Subcutaneous abdominal adipose tissue (tissue), 5 donors: Measurements from ENCODE around the gene COL4A1.
A peak's percentile ranks its signal among the peaks of the same experiment; 100 is the strongest.
"Not testable (repeated sequence)": the region's sequence is repeated elsewhere in the genome, so short reads cannot be mapped to it uniquely, and the experiment has no call there.

Experiments used
- H3K27ac ChIP-seq: one replicate; pipeline ENCODE4 v1.7.0; 2013; ENCODE audit warnings: low read depth, mild to moderate bottlenecking, inconsistent platforms, low read length, moderate library complexity
- H3K27me3 ChIP-seq, 5 donors: one replicate each; pipeline ENCODE4 v1.7.0; 2013; ENCODE audit warnings: low read length in 5 of 5, inconsistent platforms in 1 of 5; ENCODE audit not compliant: control insufficient read depth in 5 of 5, insufficient read depth in 4 of 5
- H3K36me3 ChIP-seq, 5 donors: one replicate each; pipeline ENCODE4 v1.7.0; 2013; ENCODE audit warnings: low read length in 5 of 5; ENCODE audit not compliant: control insufficient read depth in 5 of 5, insufficient read depth in 5 of 5
- H3K4me1 ChIP-seq, 5 donors: one replicate each; pipeline ENCODE4 v1.7.0; 2013; ENCODE audit warnings: low read length in 5 of 5, mild to moderate bottlenecking in 3 of 5, moderate library complexity in 1 of 5; ENCODE audit not compliant: control insufficient read depth in 5 of 5, insufficient read depth in 5 of 5
- H3K4me3 ChIP-seq, 5 donors: one replicate each; pipeline ENCODE4 v1.7.0; 2013; ENCODE audit warnings: low read length in 5 of 5, low read depth in 1 of 5
- H3K9ac ChIP-seq, 5 donors: one replicate each; pipeline ENCODE4 v1.7.0; 2013; ENCODE audit warnings: low read length in 5 of 5, mild to moderate bottlenecking in 4 of 5, moderate library complexity in 3 of 5
- H3K9me3 ChIP-seq, 5 donors: one replicate each; pipeline ENCODE4 v1.7.0; 2013; ENCODE audit warnings: low read length in 5 of 5; ENCODE audit not compliant: control insufficient read depth in 5 of 5
- donor health status: healthy.
- donor health status: healthy.
- donor health status: healthy.
- donor health status: healthy.
- donor health status: healthy.

The COL4A1 gene

GRCh38 chr13:110113284-110113764, 193.6 kb downstream of the COL4A1 start:
- Histone ChIP-seq H3K4me1 (peaks cover 4 to 32% (median 24%) of the 10 kb centered on the region in 5 donors), H3K4me3 (no peak overlapping the region), H3K9me3 (no peaks in the 10 kb centered on the region), H3K27ac (no peak overlapping the region), H3K27me3 (no peaks in the 10 kb centered on the region), H3K9ac (no peak overlapping the region), H3K36me3 (no peaks in the 10 kb centered on the region)

- H3K27ac ChIP-seq, H3K9ac ChIP-seq, H3K9me3 ChIP-seq, H3K4me3 ChIP-seq, H3K36me3 ChIP-seq, H3K27me3 ChIP-seq: not testable (repeated sequence)
- peaks cover 8 to 27% (median 24%) of the 10 kb centered on the region in 5 donors for H3K4me1 ChIP-seq
Measured at GRCh38 chr13:110112379-110112778, 194.6 kb downstream of the COL4A1 start.

- Histone ChIP-seq H3K9me3 (no peaks in the 10 kb centered on the region), H3K4me1 (peaks cover 8 to 32% (median 25%) of the 10 kb centered on the region in 5 donors), H3K4me3 (no peak overlapping the region), H3K27ac (no peak overlapping the region), H3K36me3 (no peaks in the 10 kb centered on the region), H3K9ac (no peak overlapping the region), H3K27me3 (no peaks in the 10 kb centered on the region)
Measured at GRCh38 chr13:110110783-110111182, 196.2 kb downstream of the COL4A1 start.

GRCh38 chr13:110109910-110110309, 197.0 kb downstream of the COL4A1 start:
- H3K4me3 ChIP-seq = peak overlapping the region in 3 of 5 donors; percentile 21 to 49 (median 32)
- H3K27me3 ChIP-seq = no peaks in the 10 kb centered on the region

GRCh38 chr13:110109140-110109783, 197.7 kb downstream of the COL4A1 start:
- H3K27ac ChIP-seq = peak overlapping the region; percentile 63
- H3K36me3 ChIP-seq = no peaks in the 10 kb centered on the region
- H3K9ac ChIP-seq = no peak overlapping the region
- no peaks in the 10 kb centered on the region for H3K27me3 ChIP-seq
- peaks cover 8 to 32% (median 20%) of the 10 kb centered on the region in 5 donors for H3K4me1 ChIP-seq
- H3K9me3 ChIP-seq = no peaks in the 10 kb centered on the region
- peak overlapping the region in 3 of 5 donors; percentile 21 to 49 (median 32) for H3K4me3 ChIP-seq

More at GRCh38 chr13:110109910-110110309, 197.0 kb downstream of the COL4A1 start:
- no peak overlapping the region for H3K9ac ChIP-seq
- no peaks in the 10 kb centered on the region for H3K9me3 ChIP-seq
- no peaks in the 10 kb centered on the region for H3K36me3 ChIP-seq
- H3K27ac ChIP-seq = peak overlapping the region; percentile 63
- peaks cover 8 to 32% (median 24%) of the 10 kb centered on the region in 5 donors for H3K4me1 ChIP-seq

- H3K27me3 ChIP-seq = no peaks in the 10 kb centered on the region
- no peak overlapping the region for H3K9ac ChIP-seq
- no peaks in the 10 kb centered on the region for H3K9me3 ChIP-seq
- H3K27ac ChIP-seq = peak overlapping the region; percentile 63
- no peak overlapping the region for H3K4me3 ChIP-seq
- H3K4me1 ChIP-seq = peaks cover 8 to 32% (median 21%) of the 10 kb centered on the region in 5 donors
- H3K36me3 ChIP-seq = no peaks in the 10 kb centered on the region
Measured at GRCh38 chr13:110108348-110109139, 198.4 kb downstream of the COL4A1 start.

- Histone ChIP-seq H3K4me1 (peaks cover 8 to 36% (median 27%) of the 10 kb centered on the region in 5 donors), H3K36me3 (no peaks in the 10 kb centered on the region), H3K4me3 (no peak overlapping the region), H3K9ac (no peak overlapping the region), H3K9me3 (no peaks in the 10 kb centered on the region), H3K27me3 (no peaks in the 10 kb centered on the region), H3K27ac (no peak overlapping the region)
Measured at GRCh38 chr13:110107568-110108347, 199.2 kb downstream of the COL4A1 start.

- peaks cover 0 to 8% (median 6%) of the 10 kb centered on the region in 5 donors for H3K9me3 ChIP-seq
- no peaks in the 10 kb centered on the region for H3K36me3 ChIP-seq
- no peak overlapping the region for H3K9ac ChIP-seq
- no peak overlapping the region for H3K27ac ChIP-seq
- H3K27me3 ChIP-seq = no peaks in the 10 kb centered on the region
- peaks cover 8 to 42% (median 27%) of the 10 kb centered on the region in 5 donors for H3K4me1 ChIP-seq
- no peak overlapping the region for H3K4me3 ChIP-seq
Measured at GRCh38 chr13:110106726-110107125, 200.2 kb downstream of the COL4A1 start.

- Histone ChIP-seq H3K9me3 (peaks cover 0 to 11% (median 9%) of the 10 kb centered on the region in 5 donors), H3K4me3 (no peak overlapping the region), H3K36me3 (no peaks in the 10 kb centered on the region), H3K4me1 (peaks cover 8 to 38% (median 24%) of the 10 kb centered on the region in 5 donors), H3K27ac (no peak overlapping the region), H3K27me3 (no peaks in the 10 kb centered on the region), H3K9ac (no peak overlapping the region)
Measured at GRCh38 chr13:110105136-110105535, 201.8 kb downstream of the COL4A1 start.
